ENCODE measurements around the gene EGFR.

The EGFR gene

DNA sequence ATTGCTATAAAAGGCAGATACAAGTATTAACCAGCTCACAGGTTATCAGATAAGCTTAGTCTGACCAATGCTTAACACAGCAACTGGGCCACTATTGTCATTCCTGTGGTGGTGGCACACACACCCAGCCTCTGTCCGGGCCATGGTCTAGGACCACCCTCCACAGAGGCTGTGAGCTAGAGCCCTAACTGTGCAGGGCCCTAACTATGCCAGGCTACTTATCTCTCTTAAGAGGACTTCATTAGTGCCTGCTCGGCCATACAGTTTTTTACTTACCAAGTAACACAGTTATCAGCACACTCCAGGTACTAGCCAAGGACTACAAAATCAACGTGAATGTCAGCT lies 2.1 kb upstream of the EGFR start:
- TF ChIP-seq SIN3A (IDR thresholded peaks at IDR 0.05; ENCODE audit: borderline replicate concordance, insufficient read depth, low read length) (no peak), POLR2AphosphoS5 (IDR thresholded peaks at IDR 0.05; ENCODE audit: low read depth, low read length) (no peak), FOXP2 (optimal IDR thresholded peaks at IDR 0.05; ENCODE audit: borderline replicate concordance, extremely low read depth, extremely low read length, insufficient read depth) (no peak), TAF1 (IDR thresholded peaks at IDR 0.05; ENCODE audit: borderline replicate concordance, insufficient read depth, low read length) (no peak)
- TF ChIP-seq, protein P1, sequence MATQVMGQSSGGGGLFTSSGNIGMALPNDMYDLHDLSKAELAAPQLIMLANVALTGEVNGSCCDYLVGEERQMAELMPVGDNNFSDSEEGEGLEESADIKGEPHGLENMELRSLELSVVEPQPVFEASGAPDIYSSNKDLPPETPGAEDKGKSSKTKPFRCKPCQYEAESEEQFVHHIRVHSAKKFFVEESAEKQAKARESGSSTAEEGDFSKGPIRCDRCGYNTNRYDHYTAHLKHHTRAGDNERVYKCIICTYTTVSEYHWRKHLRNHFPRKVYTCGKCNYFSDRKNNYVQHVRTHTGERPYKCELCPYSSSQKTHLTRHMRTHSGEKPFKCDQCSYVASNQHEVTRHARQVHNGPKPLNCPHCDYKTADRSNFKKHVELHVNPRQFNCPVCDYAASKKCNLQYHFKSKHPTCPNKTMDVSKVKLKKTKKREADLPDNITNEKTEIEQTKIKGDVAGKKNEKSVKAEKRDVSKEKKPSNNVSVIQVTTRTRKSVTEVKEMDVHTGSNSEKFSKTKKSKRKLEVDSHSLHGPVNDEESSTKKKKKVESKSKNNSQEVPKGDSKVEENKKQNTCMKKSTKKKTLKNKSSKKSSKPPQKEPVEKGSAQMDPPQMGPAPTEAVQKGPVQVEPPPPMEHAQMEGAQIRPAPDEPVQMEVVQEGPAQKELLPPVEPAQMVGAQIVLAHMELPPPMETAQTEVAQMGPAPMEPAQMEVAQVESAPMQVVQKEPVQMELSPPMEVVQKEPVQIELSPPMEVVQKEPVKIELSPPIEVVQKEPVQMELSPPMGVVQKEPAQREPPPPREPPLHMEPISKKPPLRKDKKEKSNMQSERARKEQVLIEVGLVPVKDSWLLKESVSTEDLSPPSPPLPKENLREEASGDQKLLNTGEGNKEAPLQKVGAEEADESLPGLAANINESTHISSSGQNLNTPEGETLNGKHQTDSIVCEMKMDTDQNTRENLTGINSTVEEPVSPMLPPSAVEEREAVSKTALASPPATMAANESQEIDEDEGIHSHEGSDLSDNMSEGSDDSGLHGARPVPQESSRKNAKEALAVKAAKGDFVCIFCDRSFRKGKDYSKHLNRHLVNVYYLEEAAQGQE (IDR thresholded peaks at IDR 0.05; ENCODE audit: insufficient read depth in 1 of 2, low read depth in 2 of 2, low read length in 2 of 2) = no peak

DNA sequence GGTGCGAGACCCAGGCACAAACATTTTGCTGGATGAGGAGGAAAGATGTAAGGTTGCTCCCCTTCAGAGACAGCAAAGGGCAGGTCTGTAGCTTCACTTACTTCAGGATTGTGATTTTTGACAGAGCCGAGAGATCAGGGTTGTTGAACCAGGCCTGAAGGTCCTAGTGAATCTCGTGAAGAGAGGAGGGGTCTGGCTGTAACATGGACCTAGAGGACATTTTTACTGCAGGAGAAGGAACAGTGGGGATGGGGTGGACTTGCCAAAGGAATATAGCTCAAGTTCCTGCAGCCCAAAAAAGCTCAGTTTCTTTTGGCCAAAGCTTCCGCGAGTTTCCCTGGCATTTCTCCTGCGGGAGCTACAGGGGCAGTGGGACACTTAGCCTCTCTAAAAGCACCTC lies 976 bp upstream of the EGFR start:
- no peak for TF ChIP-seq TAF1 (IDR thresholded peaks at IDR 0.05; ENCODE audit: borderline replicate concordance, insufficient read depth, low read length)
- no peak for TF ChIP-seq SIN3A (IDR thresholded peaks at IDR 0.05; ENCODE audit: borderline replicate concordance, insufficient read depth, low read length)
- TF ChIP-seq, protein P1 (IDR thresholded peaks at IDR 0.05; ENCODE audit: insufficient read depth in 1 of 2, low read depth in 2 of 2, low read length in 2 of 2) = no peak
- no peak for TF ChIP-seq POLR2AphosphoS5 (IDR thresholded peaks at IDR 0.05; ENCODE audit: low read depth, low read length)
- TF ChIP-seq FOXP2 (optimal IDR thresholded peaks at IDR 0.05; ENCODE audit: borderline replicate concordance, extremely low read depth, extremely low read length, insufficient read depth) = no peak

DNA sequence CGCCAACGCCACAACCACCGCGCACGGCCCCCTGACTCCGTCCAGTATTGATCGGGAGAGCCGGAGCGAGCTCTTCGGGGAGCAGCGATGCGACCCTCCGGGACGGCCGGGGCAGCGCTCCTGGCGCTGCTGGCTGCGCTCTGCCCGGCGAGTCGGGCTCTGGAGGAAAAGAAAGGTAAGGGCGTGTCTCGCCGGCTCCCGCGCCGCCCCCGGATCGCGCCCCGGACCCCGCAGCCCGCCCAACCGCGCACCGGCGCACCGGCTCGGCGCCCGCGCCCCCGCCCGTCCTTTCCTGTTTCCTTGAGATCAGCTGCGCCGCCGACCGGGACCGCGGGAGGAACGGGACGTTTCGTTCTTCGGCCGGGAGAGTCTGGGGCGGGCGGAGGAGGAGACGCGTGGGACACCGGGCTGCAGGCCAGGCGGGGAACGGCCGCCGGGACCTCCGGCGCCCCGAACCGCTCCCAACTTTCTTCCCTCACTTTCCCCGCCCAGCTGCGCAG lies 424 bp downstream of the EGFR start:
- TF ChIP-seq FOXP2 (optimal IDR thresholded peaks at IDR 0.05; ENCODE audit: borderline replicate concordance, extremely low read depth, extremely low read length, insufficient read depth) = no peak
- TF ChIP-seq TAF1 (IDR thresholded peaks at IDR 0.05; ENCODE audit: borderline replicate concordance, insufficient read depth, low read length) = no peak
- TF ChIP-seq, protein P1 (IDR thresholded peaks at IDR 0.05; ENCODE audit: insufficient read depth in 1 of 2, low read depth in 2 of 2, low read length in 2 of 2) = no peak
- no peak for TF ChIP-seq SIN3A (IDR thresholded peaks at IDR 0.05; ENCODE audit: borderline replicate concordance, insufficient read depth, low read length)
- TF ChIP-seq POLR2AphosphoS5 (IDR thresholded peaks at IDR 0.05; ENCODE audit: low read depth, low read length) = no peak

DNA sequence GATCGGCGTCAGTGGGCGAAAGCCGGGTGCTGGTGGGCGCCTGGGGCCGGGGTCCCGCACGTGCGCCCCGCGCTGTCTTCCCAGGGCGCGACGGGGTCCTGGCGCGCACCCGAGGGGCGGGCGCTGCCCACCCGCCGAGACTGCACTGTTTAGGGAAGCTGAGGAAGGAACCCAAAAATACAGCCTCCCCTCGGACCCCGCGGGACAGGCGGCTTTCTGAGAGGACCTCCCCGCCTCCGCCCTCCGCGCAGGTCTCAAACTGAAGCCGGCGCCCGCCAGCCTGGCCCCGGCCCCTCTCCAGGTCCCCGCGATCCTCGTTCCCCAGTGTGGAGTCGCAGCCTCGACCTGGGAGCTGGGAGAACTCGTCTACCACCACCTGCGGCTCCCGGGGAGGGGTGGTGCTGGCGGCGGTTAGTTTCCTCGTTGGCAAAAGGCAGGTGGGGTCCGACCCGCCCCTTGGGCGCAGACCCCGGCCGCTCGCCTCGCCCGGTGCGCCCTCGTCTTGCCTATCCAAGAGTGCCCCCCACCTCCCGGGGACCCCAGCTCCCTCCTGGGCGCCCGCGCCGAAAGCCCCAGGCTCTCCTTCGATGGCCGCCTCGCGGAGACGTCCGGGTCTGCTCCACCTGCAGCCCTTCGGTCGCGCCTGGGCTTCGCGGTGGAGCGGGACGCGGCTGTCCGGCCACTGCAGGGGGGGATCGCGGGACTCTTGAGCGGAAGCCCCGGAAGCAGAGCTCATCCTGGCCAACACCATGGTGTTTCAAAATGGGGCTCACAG lies 1.1 kb downstream of the EGFR start:
- TF ChIP-seq SIN3A (IDR thresholded peaks at IDR 0.05; ENCODE audit: borderline replicate concordance, insufficient read depth, low read length) (no peak), FOXP2 (optimal IDR thresholded peaks at IDR 0.05; ENCODE audit: borderline replicate concordance, extremely low read depth, extremely low read length, insufficient read depth) (no peak), POLR2AphosphoS5 (IDR thresholded peaks at IDR 0.05; ENCODE audit: low read depth, low read length) (no peak), TAF1 (IDR thresholded peaks at IDR 0.05; ENCODE audit: borderline replicate concordance, insufficient read depth, low read length) (no peak)
- TF ChIP-seq, protein P1 (IDR thresholded peaks at IDR 0.05; ENCODE audit: insufficient read depth in 1 of 2, low read depth in 2 of 2, low read length in 2 of 2) = no peak

Measured in PFSK-1 (cell line).